ENCODE results near the gene HPS4.
"Not testable (repeated sequence)": the region's sequence is repeated elsewhere in the genome, so short reads cannot be mapped to it uniquely, and the experiment has no call there.

Gene HPS4

DNA sequence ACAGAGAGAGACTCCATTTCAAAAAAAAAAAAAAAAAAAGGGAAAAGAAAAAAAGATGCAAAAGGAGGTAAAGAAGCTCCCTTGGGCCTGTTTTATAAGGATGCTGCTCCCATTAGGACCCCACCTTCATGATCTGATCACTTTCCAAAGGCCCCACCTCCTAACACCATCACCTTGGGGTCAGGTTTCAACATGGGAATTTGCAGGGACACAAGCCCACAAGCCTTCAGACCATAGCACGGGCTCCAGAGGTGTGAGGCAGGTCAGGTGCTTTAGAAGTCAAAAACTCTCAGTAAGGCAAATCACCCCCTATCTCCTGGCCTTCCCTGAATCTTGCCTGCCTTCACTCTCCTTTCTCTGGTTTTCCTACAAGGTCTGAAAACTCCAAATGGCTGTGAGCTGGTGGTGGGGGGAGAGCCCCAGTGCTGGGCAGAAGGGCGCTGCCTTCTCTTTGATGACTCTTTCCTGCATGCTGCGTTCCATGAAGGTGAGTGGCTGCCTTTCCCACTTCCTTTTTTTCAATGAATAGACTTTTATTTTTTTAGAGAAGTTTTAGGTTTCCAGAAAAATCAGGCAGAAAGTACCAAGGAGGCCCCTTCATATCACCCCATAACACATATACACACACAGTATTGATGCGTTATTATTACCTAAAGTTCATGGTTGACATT, 41.4 kb downstream of the HPS4 start:
- no peak for DNase-seq (ENCODE audit: low spot score)

DNA sequence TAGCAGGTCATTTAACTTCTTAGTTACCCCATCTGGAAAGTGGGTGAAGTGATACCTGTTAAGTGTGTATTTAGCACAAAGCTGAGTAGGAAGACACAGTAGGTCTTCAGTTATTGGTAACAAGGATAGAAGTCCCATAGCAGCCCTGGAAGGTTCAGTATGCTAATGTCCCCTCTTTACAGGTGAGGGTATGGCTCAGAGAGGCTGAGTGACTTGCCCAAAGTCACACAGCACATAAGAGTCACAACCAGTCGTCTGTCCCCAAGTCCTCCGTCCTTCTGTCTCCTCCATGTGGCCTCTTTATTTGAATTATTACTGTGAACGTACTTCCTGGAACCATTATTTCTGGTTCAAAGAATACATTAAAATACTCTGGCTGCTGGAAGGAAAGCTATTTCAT, 44.0 kb downstream of the HPS4 start:
- no peak for DNase-seq (ENCODE audit: low spot score)

GRCh38 chr22:26438776-26439175, 44.8 kb downstream of the HPS4 start:
- DNase-seq (ENCODE audit: low spot score): not testable (repeated sequence)

GRCh38 chr22:26437694-26438392, 45.7 kb downstream of the HPS4 start:
- peak; percentile 44 for DNase-seq (ENCODE audit: low spot score)

DNA sequence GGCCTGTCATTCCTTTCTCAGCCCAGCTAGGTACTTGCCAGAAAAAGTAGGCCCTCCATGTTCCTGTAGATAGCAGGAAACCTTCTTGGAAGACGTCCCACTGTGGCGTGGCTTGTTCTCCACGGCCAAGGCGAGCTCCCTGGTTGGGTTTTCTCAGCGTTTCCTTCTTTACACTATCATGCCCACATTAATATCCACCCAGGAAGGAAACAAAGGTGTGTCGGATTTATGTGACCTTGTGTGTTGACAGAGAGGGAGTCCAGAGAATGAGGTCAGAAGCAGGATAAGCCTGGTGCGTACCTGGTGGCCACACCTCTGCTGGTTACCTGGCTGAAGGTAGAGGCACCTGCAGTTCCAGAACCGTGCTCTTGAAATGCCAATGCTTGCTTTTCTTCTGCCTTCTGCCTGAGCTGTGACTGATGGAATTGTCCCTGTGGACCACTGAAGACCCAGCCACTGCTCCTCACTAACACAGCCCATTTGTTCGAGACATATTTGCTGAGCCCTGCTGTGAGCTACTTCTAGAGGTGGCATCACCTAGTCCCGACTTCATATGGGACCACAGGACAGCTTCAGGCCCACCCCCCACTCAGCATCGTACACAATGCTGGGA, 46.6 kb downstream of the HPS4 start:
- DNase-seq (ENCODE audit: low spot score): peak; percentile 73

- DNase-seq (ENCODE audit: low spot score): peak; percentile 40
Measured at GRCh38 chr22:26435327-26436093, 48.1 kb downstream of the HPS4 start.

- no peak for DNase-seq (ENCODE audit: low spot score)
Measured at GRCh38 chr22:26433805-26434204, 49.8 kb downstream of the HPS4 start.

- DNase-seq (ENCODE audit: low spot score): no peak
Measured at GRCh38 chr22:26432619-26433311, 50.8 kb downstream of the HPS4 start.

DNA sequence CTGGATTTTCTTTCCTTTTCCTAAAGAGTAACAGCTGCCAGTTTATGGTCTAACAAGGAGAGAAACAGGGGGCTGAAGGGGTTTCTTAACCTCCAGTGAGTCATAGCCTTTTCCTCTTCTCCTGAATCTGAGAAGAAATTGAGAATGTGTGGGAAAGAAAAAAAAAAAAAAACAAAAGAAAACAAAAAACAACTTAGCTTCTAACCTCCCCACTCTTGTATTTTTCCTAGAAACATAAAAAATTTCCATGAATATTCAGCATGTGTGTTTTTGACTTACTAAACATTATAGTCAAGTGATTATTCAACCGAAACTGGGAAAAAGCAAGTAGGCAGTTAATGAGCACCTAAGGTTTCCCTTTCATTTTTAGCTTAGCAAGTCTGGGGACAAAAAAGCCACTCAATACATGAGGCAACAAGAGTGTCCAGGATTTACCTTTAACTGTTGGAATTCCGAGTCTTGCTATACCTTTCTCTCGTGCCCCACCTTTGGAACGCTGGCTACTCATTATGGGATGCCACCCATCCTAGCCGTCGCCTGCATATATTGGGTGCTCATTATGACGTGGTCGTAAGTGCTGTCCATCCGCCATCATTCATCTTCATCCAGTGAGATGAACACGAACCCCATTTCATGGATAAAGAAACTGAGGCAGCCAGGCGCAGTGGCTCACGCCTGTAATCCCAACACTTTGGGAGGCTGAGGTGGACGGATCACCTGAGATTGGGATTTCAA, 52.2 kb downstream of the HPS4 start:
- DNase-seq (ENCODE audit: low spot score): no peak

- DNase-seq (ENCODE audit: low spot score): peak; percentile 23
Measured at GRCh38 chr22:26430600-26430999, 53.0 kb downstream of the HPS4 start.

GRCh38 chr22:26429458-26430286, 53.9 kb downstream of the HPS4 start:
- DNase-seq (ENCODE audit: low spot score): peak; percentile 21

GRCh38 chr22:26428515-26429457, 54.8 kb downstream of the HPS4 start, which contains the start of gene ASPHD2:
ASPHD2 (plus strand) TSS chr22:26429260; CDS start chr22:26433616, 4,356 bp downstream.
- DNase-seq (ENCODE audit: low spot score): peak; percentile 68

- no peak for DNase-seq (ENCODE audit: low spot score)
Measured at GRCh38 chr22:26426924-26427323, 56.7 kb downstream of the HPS4 start.

GRCh38 chr22:26418620-26419019, 65.0 kb downstream of the HPS4 start:
- DNase-seq (ENCODE audit: low spot score): no peak

- DNase-seq (ENCODE audit: low spot score): no peak
Measured at GRCh38 chr22:26417406-26417805, 66.2 kb downstream of the HPS4 start.

GRCh38 chr22:26416670-26417276, 66.8 kb downstream of the HPS4 start:
- DNase-seq (ENCODE audit: low spot score): no peak

DNA sequence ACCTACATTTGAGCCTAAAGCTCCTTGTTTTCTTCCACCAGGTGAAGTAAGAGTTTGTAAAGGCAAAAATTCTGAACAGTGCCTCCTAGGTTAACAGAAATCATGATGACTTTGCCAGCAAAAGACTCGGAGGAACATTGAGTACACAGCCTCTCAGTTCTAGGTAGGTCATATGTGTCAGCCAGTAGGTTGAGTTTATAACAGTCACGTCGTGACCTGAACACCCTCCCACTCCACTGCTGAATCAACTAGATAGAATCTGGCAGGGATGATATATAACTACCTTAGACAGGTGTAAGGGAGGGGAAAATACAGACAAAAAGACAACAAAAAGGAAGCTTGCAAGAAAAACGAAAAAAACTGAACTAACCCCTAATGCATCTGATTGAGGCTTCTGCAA, 67.3 kb downstream of the HPS4 start:
- no peak for DNase-seq (ENCODE audit: low spot score)

- no peak for DNase-seq (ENCODE audit: low spot score)
Measured at GRCh38 chr22:26414347-26414746, 69.2 kb downstream of the HPS4 start.

DNA sequence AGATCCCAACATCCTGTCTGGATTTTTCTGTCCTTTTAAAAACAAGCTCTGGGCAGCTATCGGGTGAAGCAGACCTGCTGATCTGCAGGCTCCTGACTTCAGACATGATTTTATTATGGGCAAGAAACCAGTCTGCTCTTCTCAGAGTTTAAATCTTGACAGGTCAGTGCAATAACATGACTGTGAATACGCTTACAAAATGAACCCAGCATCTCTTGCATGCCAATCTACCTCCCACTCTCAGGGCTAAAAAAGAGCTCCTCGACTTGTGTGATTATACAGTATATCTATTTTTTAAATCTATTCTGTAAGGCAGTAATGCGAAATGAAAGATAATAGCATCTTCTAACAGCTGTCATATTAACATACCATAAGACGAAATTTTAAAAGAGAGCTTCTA, 73.2 kb downstream of the HPS4 start:
- no peak for DNase-seq (ENCODE audit: low spot score)

All from cerebellar cortex (tissue), 1 donor.